IPS-NIHi11 (cell line): ENCODE measurements around the gene DPP8.
"Not testable (repeated sequence)": the region's sequence is repeated elsewhere in the genome, so short reads cannot be mapped to it uniquely, and the experiment has no call there.

Experiments used
- DNase-seq: peaks from one replicate; pipeline ENCODE4 v3.0.0; 2012; ENCODE audit warnings: mixed read lengths, low spot score

DPP8 gene

GRCh38 chr15:65402961-65403360 is 114.5 kb downstream of the DPP8 start:
- no peak for DNase-seq

- DNase-seq: no peak
Measured at GRCh38 chr15:65401611-65402240, 115.8 kb downstream of the DPP8 start.

DNA sequence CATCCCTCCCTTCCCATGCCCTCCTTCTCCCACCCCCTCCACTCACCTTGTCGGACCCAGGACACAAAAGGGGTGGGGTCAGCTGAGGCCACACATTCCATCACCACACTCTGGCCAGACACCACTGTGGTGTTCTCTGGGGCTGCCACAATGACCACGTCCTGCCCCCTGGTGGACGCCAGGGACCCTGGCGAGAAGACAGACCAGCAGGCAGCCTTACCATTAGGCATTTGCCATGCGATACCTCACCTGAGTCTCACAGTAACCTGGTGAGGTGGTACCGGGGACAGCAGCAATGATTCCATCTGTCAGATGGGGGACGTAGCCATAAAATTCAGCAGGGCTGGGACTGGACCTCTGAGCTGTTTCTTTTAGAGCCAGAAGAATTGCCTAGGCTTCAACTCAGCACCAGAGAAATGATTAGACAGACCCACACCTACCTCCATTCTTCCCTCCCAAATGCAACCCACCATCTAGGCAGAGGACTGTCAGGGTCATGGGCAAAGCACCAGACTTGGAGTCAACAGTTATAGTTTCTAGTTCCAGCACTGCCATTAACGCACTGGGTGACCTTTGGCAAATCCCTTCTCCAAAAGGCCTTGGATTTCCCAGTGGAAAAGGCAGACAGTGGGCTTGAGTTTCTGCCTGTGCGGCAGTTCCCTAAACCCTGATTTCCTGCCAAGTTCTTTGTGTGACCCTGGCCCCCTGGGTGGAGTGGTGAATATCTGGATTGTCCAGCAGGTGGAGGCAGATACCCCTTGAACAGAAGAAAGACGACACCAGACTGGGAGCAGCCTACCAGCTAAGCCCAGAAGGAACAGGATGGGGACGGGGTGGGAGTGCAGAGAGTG is 116.5 kb downstream of the DPP8 start:
- peak; percentile 98 for DNase-seq

DNA sequence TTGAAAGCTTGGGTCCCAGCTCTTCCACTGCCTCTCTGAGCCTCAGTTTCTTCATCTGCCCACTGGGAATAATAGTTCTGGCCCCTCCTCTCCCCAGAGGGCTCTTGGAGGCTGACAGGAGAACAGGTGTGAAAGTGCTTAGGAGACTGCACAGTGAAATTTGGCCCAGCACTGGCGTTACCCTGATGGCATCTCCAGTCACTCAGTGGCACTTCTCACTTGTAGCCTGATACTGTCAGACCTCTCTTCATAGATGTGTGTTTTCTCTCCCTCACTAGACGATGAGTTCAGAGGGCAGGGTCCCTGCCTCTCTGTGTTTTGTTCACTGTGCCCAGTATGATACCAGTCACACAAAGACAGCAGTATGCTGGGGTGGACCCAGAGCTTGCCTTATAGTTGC is 117.5 kb downstream of the DPP8 start:
- DNase-seq: no peak

GRCh38 chr15:65399001-65399706 is 118.3 kb downstream of the DPP8 start:
- no peak for DNase-seq

DNA sequence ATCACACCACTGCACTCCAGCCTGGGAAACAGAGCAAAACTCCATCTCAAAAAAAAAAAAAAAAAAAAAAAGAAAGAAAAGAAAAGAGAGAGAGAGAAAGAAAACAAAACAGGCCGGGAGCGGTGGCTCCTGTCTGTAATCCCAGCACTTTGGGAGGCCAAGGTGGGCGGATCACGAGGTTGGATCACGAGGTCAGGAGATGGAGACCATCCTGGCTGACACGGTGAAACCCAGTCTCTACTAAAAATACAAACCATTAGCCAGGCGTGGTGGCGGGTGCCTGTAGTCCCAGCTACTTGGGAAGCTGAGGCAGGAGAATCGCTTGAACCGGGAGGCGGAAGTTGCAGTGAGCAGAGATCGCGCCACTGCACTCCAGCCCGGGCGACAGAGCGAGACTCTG is 119.0 kb downstream of the DPP8 start:
- DNase-seq: not testable (repeated sequence)

- DNase-seq: no peak
Measured at GRCh38 chr15:65396965-65397317, 120.5 kb downstream of the DPP8 start.

DNA sequence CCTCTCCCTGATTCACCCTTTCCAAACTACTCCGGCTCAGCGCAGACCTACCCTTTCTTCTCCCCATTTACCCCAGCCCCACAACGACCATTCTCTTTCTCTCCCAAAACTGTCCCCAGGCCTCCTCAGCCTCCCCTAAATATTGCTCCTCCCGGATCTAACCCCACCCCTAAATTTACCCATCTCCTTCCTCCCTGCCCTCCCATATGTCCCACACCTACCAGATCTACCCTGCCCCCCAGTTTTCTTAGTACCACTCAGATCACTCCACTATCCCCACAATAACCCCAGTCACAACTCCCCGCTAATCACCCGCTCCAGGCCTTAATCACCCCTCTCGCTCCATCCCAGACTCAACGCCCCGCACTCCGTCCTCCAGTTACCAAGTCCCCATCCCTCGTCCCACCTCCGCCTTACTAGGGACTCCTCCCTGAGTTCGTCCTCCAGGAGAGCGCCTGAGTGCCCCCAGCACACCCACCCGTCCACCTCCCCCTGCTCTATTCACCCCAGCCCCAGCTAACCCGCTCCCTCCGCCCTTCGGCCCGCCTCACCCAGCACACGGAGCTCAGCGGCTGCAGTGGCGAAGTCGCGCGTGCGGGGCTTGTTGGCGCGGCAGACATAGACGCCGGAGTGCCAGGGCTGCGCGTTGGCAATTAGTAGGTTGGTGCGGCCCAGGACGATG is 121.1 kb downstream of the DPP8 start:
- DNase-seq: no peak

GRCh38 chr15:65395567-65396202 is 121.8 kb downstream of the DPP8 start:
- DNase-seq: peak; percentile 76

GRCh38 chr15:65394936-65395335 is 122.6 kb downstream of the DPP8 start:
- no peak for DNase-seq

DNA sequence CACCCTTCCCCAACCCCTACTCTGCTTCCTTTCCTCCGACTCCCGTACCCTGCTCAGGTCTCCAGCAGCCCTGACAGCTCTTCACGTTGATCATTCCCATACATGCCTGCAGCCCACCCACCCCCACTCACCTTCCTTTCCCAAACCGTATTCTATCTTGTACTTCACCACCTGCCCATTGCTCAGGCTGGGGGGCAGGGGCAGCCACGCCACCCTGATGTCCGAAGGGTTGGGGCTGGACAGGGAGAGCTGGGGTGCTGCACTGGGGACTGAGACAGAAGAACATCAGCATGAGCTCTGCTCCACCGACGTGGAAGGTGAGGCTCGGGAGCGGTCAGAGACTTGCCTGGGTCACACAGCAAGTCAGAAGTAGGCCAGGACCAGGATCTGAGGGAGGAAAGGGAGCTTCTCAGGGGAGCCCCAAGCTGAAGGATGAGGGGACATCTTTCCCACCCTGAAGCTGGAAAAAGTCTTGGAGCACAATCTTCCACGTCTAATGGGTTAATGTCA is 123.2 kb downstream of the DPP8 start:
- DNase-seq: no peak

- no peak for DNase-seq
Measured at GRCh38 chr15:65393557-65393956, 123.9 kb downstream of the DPP8 start.

DNA sequence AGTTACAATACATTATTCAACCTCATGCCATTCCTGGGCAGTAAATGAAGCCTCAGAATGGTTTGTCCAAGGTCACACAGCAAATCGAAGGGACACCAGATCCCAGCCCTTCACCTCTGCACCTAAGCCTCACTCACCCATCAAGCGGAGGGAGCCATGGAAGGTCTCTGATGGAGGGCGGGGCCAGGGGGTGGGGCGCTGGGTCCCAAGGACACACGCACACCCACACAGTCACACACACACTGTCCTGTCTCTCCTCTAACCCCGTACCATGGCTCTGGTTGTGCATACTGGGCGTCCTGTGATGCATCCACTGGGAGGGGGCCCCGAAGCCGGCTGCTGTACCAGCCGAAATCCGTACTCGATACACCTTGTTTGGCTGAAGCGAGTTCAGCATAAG is 124.4 kb downstream of the DPP8 start:
- DNase-seq: no peak
